Activated CD8-positive, alpha-beta T cell treated with anti-CD3 and anti-CD28 coated beads, Interleukin-2, amount 10 ng/mL, durations not matched to agents 7 days and 5 days (primary cell): ENCODE results near the gene ZNF865. TPM values are rescaled to one million over a fixed set of nuclear protein-coding genes. Genes with fewer than 3 reads are reported as not detected.

Experiments used
- ATAC-seq: fragments of 150-1000 bp; cut with Tn5 transposase; one replicate; pipeline ENCODE4 v1.10.0; 2021; ENCODE audit warnings: moderate library complexity
- CTCF ChIA-PET: fragments of 350-600 bp; sonication (Branson Sonifier 250); formaldehyde crosslinking; loops from one replicate; lab custom pipeline; 2021; ENCODE audit warnings: antibody characterized with exemption; lab: Charles Lee
- POLR2A ChIA-PET: fragments of 350-600 bp; sonication (Branson Sonifier 250); formaldehyde crosslinking; loops from one replicate; lab custom pipeline; 2021; ENCODE audit warnings: antibody characterized with exemption; lab: Charles Lee
- DNase-seq: peaks from one replicate; pipeline ENCODE4 v3.0.0-alpha.2; 2020
- H3K27ac Mint-ChIP-seq: one replicate; pipeline ENCODE4 v1.8.0; 2021; ENCODE audit warnings: mild to moderate bottlenecking, mixed read lengths
- H3K27me3 Mint-ChIP-seq: one replicate; pipeline ENCODE4 v1.8.0; 2021; ENCODE audit warnings: low read depth, mixed read lengths
- H3K36me3 Mint-ChIP-seq: one replicate; pipeline ENCODE4 v1.8.0; 2021; ENCODE audit warnings: low read depth, mixed read lengths
- H3K4me1 Mint-ChIP-seq: one replicate; pipeline ENCODE4 v1.8.0; 2021; ENCODE audit warnings: low read depth, mixed read lengths
- H3K4me3 Mint-ChIP-seq: one replicate; pipeline ENCODE4 v1.8.0; 2021; ENCODE audit warnings: mild to moderate bottlenecking, mixed read lengths
- H3K9me3 Mint-ChIP-seq: one replicate; pipeline ENCODE4 v1.8.0; 2022; ENCODE audit warnings: mixed read lengths; ENCODE audit not compliant: insufficient read depth
- total RNA-seq, 2 experiments: library from RNA; stranded (reverse); gene quantifications; one replicate each; pipeline ENCODE4 v1.2.3, GENCODE V29; 2021

ZNF865 gene
- total RNA-seq, 2 experiments from 2014 or later: 14.8 to 15.8 TPM

GRCh38 chr19:55655648-55656040 lies 50.2 kb downstream of the ZNF865 start:
- Mint-ChIP-seq H3K4me1 (peaks cover 41% of the 10 kb centered on the region), H3K27ac (peak overlapping the region; percentile 97), H3K9me3 (no peaks in the 10 kb centered on the region), H3K4me3 (peak overlapping the region; percentile 83), H3K36me3 (peaks cover 47% of the 10 kb centered on the region), H3K27me3 (no peaks in the 10 kb centered on the region)
- ChIA-PET CTCF (interaction anchor here (1.0 kb wide), 1 partner anchor 23 kb away, joined by 7 read pairs; no protein-coding TSS in a partner anchor), POLR2A (no interaction called here)
- DNase-seq (no peak), ATAC-seq (no peak)

GRCh38 chr19:55656552-55656951 lies 51.1 kb downstream of the ZNF865 start:
- peaks cover 54% of the 10 kb centered on the region for H3K36me3 Mint-ChIP-seq
- H3K4me1 Mint-ChIP-seq: peaks cover 43% of the 10 kb centered on the region
- no peaks in the 10 kb centered on the region for H3K27me3 Mint-ChIP-seq
- peak overlapping the region; percentile 83 for H3K4me3 Mint-ChIP-seq
- H3K27ac Mint-ChIP-seq: peak overlapping the region; percentile 97
- ChIA-PET CTCF (interaction anchor here (0.7 to 1.6 kb wide), 5 partner anchors 15 to 195 kb away, joined by 3 to 9 read pairs (median 3); partner anchors contain the start of gene ISOC2), POLR2A (interaction anchor here (1.3 kb wide), 1 partner anchor 16 kb away, joined by 3 read pairs; no protein-coding TSS in a partner anchor)
- ATAC-seq (no peak), DNase-seq (no peak)
- H3K9me3 Mint-ChIP-seq: no peaks in the 10 kb centered on the region

GRCh38 chr19:55656988-55657747 lies 51.7 kb downstream of the ZNF865 start:
- CTCF ChIA-PET: interaction anchor here (0.7 to 1.6 kb wide), 4 partner anchors 14 to 196 kb away, joined by 3 to 9 read pairs (median 3); partner anchors contain the start of gene ISOC2
- peak overlapping the region; percentile 76 for H3K27ac Mint-ChIP-seq
- DNase-seq: no peak
- H3K4me1 Mint-ChIP-seq: peaks cover 48% of the 10 kb centered on the region
- H3K9me3 Mint-ChIP-seq: no peaks in the 10 kb centered on the region
- no peak for ATAC-seq
- H3K4me3 Mint-ChIP-seq: peak overlapping the region; percentile 83
- no peaks in the 10 kb centered on the region for H3K27me3 Mint-ChIP-seq
- POLR2A ChIA-PET: interaction anchor here (1.1 to 1.3 kb wide), 2 partner anchors 15 to 30 kb away, joined by 3 read pairs; no protein-coding TSS in a partner anchor
- H3K36me3 Mint-ChIP-seq: peaks cover 58% of the 10 kb centered on the region

- no peak for ATAC-seq
- Mint-ChIP-seq H3K4me3 (no peak overlapping the region), H3K27ac (peak overlapping the region; percentile 67), H3K27me3 (no peaks in the 10 kb centered on the region), H3K9me3 (no peaks in the 10 kb centered on the region), H3K36me3 (peaks cover 72% of the 10 kb centered on the region), H3K4me1 (peaks cover 51% of the 10 kb centered on the region)
- CTCF ChIA-PET: no interaction called here
- no peak for DNase-seq
- POLR2A ChIA-PET: interaction anchor here (0.7 kb wide), 1 partner anchor 26 kb away, joined by 3 read pairs; no protein-coding TSS in a partner anchor
Measured at GRCh38 chr19:55658846-55659459, 53.5 kb downstream of the ZNF865 start.

GRCh38 chr19:55659822-55660221 lies 54.4 kb downstream of the ZNF865 start:
- ChIA-PET POLR2A (no interaction called here), CTCF (no interaction called here)
- ATAC-seq: no peak
- Mint-ChIP-seq H3K27ac (peak overlapping the region; percentile 39), H3K4me3 (no peak overlapping the region), H3K36me3 (peaks cover 76% of the 10 kb centered on the region), H3K9me3 (no peaks in the 10 kb centered on the region), H3K27me3 (no peaks in the 10 kb centered on the region), H3K4me1 (peaks cover 51% of the 10 kb centered on the region)
- no peak for DNase-seq

- DNase-seq (no peak), ATAC-seq (no peak)
- H3K4me1 Mint-ChIP-seq: peaks cover 51% of the 10 kb centered on the region
- H3K27ac Mint-ChIP-seq: no peak overlapping the region
- no peak overlapping the region for H3K4me3 Mint-ChIP-seq
- peaks cover 78% of the 10 kb centered on the region for H3K36me3 Mint-ChIP-seq
- ChIA-PET POLR2A (no interaction called here), CTCF (no interaction called here)
- no peaks in the 10 kb centered on the region for H3K9me3 Mint-ChIP-seq
- H3K27me3 Mint-ChIP-seq: no peaks in the 10 kb centered on the region
Measured at GRCh38 chr19:55660404-55660803, 55.0 kb downstream of the ZNF865 start.

GRCh38 chr19:55660991-55661390 lies 55.5 kb downstream of the ZNF865 start:
- Mint-ChIP-seq H3K27me3 (no peaks in the 10 kb centered on the region), H3K36me3 (peaks cover 75% of the 10 kb centered on the region), H3K4me3 (no peak overlapping the region), H3K9me3 (no peaks in the 10 kb centered on the region), H3K27ac (no peak overlapping the region), H3K4me1 (peaks cover 48% of the 10 kb centered on the region)
- ATAC-seq (no peak), DNase-seq (no peak)
- POLR2A ChIA-PET: no interaction called here
- CTCF ChIA-PET: no interaction called here

GRCh38 chr19:55661826-55662225 lies 56.4 kb downstream of the ZNF865 start:
- no peak for DNase-seq
- CTCF ChIA-PET: no interaction called here
- Mint-ChIP-seq H3K27ac (peak overlapping the region; percentile 70), H3K4me3 (no peak overlapping the region), H3K27me3 (no peaks in the 10 kb centered on the region), H3K4me1 (peaks cover 40% of the 10 kb centered on the region), H3K9me3 (no peaks in the 10 kb centered on the region), H3K36me3 (peaks cover 73% of the 10 kb centered on the region)
- no peak for ATAC-seq
- POLR2A ChIA-PET: no interaction called here

GRCh38 chr19:55663846-55664536 lies 58.5 kb downstream of the ZNF865 start:
- Mint-ChIP-seq H3K4me3 (no peak overlapping the region), H3K9me3 (no peaks in the 10 kb centered on the region), H3K27ac (no peak overlapping the region), H3K27me3 (no peaks in the 10 kb centered on the region), H3K4me1 (peaks cover 22% of the 10 kb centered on the region), H3K36me3 (peaks cover 72% of the 10 kb centered on the region)
- ChIA-PET CTCF (no interaction called here), POLR2A (no interaction called here)
- no peak for DNase-seq
- ATAC-seq: no peak

GRCh38 chr19:55666343-55667005 lies 61.0 kb downstream of the ZNF865 start:
- Mint-ChIP-seq H3K4me1 (peaks cover 21% of the 10 kb centered on the region), H3K36me3 (peaks cover 74% of the 10 kb centered on the region), H3K9me3 (no peaks in the 10 kb centered on the region), H3K4me3 (no peak overlapping the region), H3K27ac (no peak overlapping the region), H3K27me3 (no peaks in the 10 kb centered on the region)
- ATAC-seq: no peak
- POLR2A ChIA-PET: interaction anchor here (1.4 kb wide), 1 partner anchor 12 kb away, joined by 6 read pairs; the partner anchor contains the start of gene U2AF2
- CTCF ChIA-PET: interaction anchor here (2.1 kb wide), 1 partner anchor 12 kb away, joined by 6 read pairs; no protein-coding TSS in a partner anchor
- no peak for DNase-seq
